KMS-11 (cell line): ENCODE results near the gene SMAD7.

Experiments used
- H2AFZ ChIP-seq: fragments of 200-600 bp; sonication (generic); 2 replicates; pipeline ENCODE4 v1.6.1; 2016; ENCODE audit warnings: antibody characterized with exemption, mixed run types, low read depth
- H3K27ac ChIP-seq: fragments of 200-600 bp; sonication (generic); 2 replicates; pipeline ENCODE4 v1.6.1; 2016; ENCODE audit warnings: mild to moderate bottlenecking, mixed run types
- H3K27me3 ChIP-seq: fragments of 200-600 bp; sonication (generic); 2 replicates; pipeline ENCODE4 v1.6.1; 2017; ENCODE audit warnings: mild to moderate bottlenecking, low read depth, mixed run types, moderate library complexity; ENCODE audit not compliant: insufficient read depth
- H3K36me3 ChIP-seq: fragments of 200-600 bp; sonication (generic); 2 replicates; pipeline ENCODE4 v1.6.1; 2017; ENCODE audit warnings: mild to moderate bottlenecking, mixed run types; ENCODE audit not compliant: insufficient read depth
- H3K4me1 ChIP-seq: fragments of 200-600 bp; sonication (generic); 2 replicates; pipeline ENCODE4 v1.6.1; 2016; ENCODE audit warnings: mild to moderate bottlenecking, low read depth, mixed run types; ENCODE audit not compliant: poor library complexity, severe bottlenecking
- H3K4me2 ChIP-seq: fragments of 200-600 bp; sonication (generic); 2 replicates; pipeline ENCODE4 v1.7.0; 2016; ENCODE audit warnings: mild to moderate bottlenecking, mixed run types
- H3K4me3 ChIP-seq: fragments of 200-600 bp; sonication (generic); IDR thresholded peaks from 2 replicates; pipeline ENCODE4 v1.6.1; 2017; ENCODE audit warnings: low read depth, low read length, mixed read lengths; ENCODE audit not compliant: insufficient read depth
- H3K79me2 ChIP-seq: fragments of 200-600 bp; sonication (generic); 2 replicates; pipeline ENCODE4 v1.6.1; 2016; ENCODE audit warnings: low read depth, mixed run types; ENCODE audit not compliant: insufficient read depth
- H3K9ac ChIP-seq: fragments of 200-600 bp; sonication (generic); 2 replicates; pipeline ENCODE4 v1.6.1; 2016; ENCODE audit warnings: mild to moderate bottlenecking, mixed run types
- H4K20me1 ChIP-seq: fragments of 200-600 bp; sonication (generic); 2 replicates; pipeline ENCODE4 v1.6.1; 2016; ENCODE audit warnings: mild to moderate bottlenecking, mixed run types; ENCODE audit not compliant: insufficient read depth
- TF ChIP-seq, protein P1 (sequence below): fragments of 200-600 bp; sonication (generic); conservative IDR thresholded peaks from 2 replicates; pipeline ENCODE4 v1.6.1; 2017; ENCODE audit warnings: low read depth, mild to moderate bottlenecking, antibody characterized with exemption, low read length, moderate library complexity, mixed read lengths

SMAD7 gene

DNA sequence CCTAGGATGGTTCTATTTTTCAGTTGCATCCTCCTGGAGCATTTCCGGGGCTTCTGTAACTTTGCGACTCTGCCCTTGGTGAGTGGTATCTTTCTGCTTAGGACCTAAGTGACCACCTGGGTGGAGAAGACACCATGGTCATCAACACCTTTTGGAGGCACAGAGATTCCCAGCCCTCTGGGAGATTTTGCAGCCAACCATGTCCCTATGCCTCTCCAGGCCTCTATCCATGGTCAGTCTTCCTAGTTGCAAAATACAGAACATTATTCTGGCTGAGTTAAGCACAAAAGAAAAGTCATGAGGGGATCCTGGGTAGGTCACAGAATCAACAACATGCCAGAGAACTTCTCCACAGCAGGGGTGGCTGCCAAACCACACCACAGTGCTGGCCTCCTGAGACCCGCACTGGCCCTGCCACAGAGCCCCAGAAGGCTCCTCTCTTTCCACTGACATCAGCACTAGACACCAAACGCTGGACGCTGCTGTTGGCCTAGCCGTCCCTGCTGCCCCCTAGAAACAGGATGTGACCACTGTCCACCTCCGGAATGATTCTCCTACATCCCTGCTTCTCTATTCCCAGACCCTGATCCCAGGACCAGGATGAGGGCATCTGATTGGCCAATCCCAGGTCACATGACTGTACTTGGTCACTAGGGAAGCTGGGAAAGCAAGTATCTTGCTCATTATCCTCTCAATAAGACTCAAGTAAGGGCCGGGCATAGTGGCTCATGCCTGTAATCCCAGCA lies 47.7 kb downstream of the SMAD7 start:
- H3K36me3 ChIP-seq, result no peaks in the 10 kb centered on the region
- H4K20me1 ChIP-seq, result no peaks in the 10 kb centered on the region
- H3K27me3 ChIP-seq, result no peaks in the 10 kb centered on the region
- no peak overlapping the region for H3K9ac ChIP-seq
- H3K4me1 ChIP-seq, result peaks cover 9% of the 10 kb centered on the region
- no peak overlapping the region for H3K4me2 ChIP-seq
- H3K79me2 ChIP-seq, result no peaks in the 10 kb centered on the region
- no peak overlapping the region for H3K27ac ChIP-seq
- no peak overlapping the region for H2AFZ ChIP-seq
- H3K4me3 ChIP-seq, result no peak overlapping the region
- TF ChIP-seq, protein P1, sequence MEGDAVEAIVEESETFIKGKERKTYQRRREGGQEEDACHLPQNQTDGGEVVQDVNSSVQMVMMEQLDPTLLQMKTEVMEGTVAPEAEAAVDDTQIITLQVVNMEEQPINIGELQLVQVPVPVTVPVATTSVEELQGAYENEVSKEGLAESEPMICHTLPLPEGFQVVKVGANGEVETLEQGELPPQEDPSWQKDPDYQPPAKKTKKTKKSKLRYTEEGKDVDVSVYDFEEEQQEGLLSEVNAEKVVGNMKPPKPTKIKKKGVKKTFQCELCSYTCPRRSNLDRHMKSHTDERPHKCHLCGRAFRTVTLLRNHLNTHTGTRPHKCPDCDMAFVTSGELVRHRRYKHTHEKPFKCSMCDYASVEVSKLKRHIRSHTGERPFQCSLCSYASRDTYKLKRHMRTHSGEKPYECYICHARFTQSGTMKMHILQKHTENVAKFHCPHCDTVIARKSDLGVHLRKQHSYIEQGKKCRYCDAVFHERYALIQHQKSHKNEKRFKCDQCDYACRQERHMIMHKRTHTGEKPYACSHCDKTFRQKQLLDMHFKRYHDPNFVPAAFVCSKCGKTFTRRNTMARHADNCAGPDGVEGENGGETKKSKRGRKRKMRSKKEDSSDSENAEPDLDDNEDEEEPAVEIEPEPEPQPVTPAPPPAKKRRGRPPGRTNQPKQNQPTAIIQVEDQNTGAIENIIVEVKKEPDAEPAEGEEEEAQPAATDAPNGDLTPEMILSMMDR, result no peak

DNA sequence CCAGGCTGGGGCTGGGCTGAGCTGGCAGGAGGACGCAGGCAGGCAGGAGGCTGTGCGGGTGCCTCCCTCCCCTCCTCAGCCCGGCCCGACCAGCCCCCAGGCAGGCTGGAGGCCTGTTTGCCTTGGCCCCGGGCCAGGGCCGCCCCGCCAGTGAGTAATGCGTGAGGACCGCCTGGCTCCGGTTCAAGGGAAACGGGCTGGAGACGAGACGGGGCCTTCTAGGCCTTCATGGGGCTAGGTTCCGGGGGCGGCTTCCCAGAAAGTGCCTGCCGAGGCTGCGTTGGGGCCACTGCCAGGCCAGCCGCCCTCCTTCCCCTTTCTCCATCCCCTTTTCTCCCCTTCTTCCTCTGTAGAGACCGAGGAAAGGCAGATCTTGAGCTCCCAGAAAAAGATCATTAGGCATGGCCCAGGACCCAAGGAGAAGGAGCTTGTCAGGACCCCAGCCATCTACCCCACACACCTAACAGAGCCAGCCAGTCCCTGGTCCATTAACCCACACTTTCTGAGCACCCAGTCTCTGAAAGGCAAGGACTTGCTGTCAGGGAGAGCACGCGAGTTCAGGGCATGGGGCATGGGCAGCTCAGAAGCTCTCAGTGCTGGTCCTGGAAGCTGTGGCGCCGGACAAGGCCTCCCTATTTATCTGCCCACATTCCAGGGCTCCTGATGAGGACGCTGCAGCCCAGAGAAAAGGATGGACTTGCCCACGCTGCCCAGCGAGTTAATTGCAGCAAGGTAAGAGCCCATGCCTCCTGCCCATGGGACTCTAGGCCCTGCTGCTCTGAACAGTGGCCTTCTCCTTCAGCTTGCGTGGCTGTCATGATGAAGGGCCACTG lies 48.5 kb downstream of the SMAD7 start:
- H3K4me2 ChIP-seq, result no peak overlapping the region
- no peak overlapping the region for H3K9ac ChIP-seq
- H3K36me3 ChIP-seq, result no peaks in the 10 kb centered on the region
- TF ChIP-seq, protein P1, result no peak
- no peaks in the 10 kb centered on the region for H3K79me2 ChIP-seq
- no peak overlapping the region for H3K4me3 ChIP-seq
- no peaks in the 10 kb centered on the region for H4K20me1 ChIP-seq
- H3K27me3 ChIP-seq, result no peaks in the 10 kb centered on the region
- H3K27ac ChIP-seq, result no peak overlapping the region
- peaks cover 4% of the 10 kb centered on the region for H3K4me1 ChIP-seq
- H2AFZ ChIP-seq, result no peak overlapping the region

DNA sequence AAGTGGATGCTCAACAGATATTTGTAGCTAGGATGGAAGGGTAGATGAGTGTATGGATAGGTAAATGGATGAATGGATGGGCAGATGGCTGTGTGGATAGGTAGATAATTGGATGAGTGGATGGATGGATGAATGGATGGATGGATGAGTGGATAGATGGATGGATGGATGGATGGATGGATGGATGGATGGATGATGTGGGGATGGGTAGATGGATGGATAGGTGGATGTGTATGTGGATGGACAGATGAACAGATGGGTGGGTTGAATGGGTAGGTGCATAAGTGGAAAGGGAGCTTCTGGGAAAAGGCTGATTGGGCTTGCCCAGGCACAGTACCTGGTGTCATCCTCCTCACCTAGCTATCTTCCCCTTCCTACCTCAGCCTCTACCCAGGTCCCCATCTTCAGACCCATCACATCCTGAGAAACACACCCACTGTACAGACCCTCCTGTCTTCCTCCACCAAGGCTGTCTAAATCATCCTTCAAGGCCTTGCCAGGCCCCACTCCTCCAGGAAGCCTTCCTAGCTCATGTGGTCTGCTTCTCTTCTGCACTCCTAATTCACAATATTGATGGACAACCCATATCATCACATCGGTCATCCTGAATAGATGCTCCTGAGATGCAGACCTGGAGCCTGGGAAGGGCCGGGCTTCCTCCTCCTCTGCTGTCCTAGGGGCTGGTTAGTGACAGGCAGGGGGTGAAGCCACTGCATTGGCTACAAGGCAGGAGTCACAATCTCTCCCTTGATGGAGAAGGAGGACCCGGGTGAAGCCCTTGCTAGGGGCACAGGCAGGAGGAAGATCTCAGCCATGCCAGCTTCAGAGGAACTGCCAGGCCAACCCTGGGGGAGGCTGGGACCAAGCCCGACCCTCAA lies 49.4 kb downstream of the SMAD7 start:
- Histone ChIP-seq H3K4me2 (no peak overlapping the region), H3K9ac (no peak overlapping the region), H3K36me3 (no peaks in the 10 kb centered on the region), H3K4me1 (peaks cover 11% of the 10 kb centered on the region), H2AFZ (no peak overlapping the region), H3K4me3 (no peak overlapping the region), H3K27me3 (no peaks in the 10 kb centered on the region), H3K27ac (no peak overlapping the region), H4K20me1 (no peaks in the 10 kb centered on the region), H3K79me2 (no peaks in the 10 kb centered on the region)
- TF ChIP-seq, protein P1, result no peak

DNA sequence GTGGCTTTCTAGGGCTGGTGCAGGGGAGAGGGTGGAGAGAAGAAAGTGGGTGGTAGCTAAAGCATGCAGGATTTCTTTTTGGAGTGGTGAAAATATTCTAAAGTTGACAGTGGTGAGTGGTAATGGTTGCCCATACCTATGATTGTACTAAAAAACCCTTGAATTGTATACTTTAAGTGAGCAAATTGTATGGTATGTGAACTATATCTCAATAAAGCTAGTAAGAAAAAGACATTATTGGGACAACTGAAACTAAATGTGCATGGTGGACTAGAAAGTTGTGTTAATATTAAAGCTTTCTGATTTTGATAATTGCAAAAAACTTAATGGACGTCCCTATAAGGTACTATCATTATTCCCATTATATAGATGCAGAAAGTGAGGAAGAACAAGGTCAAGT lies 50.3 kb downstream of the SMAD7 start:
- Histone ChIP-seq H3K4me2 (no peak overlapping the region), H3K9ac (no peak overlapping the region), H3K27me3 (no peaks in the 10 kb centered on the region), H2AFZ (no peak overlapping the region), H3K79me2 (no peaks in the 10 kb centered on the region), H3K4me1 (peaks cover 16% of the 10 kb centered on the region), H3K4me3 (no peak overlapping the region), H3K36me3 (no peaks in the 10 kb centered on the region), H3K27ac (no peak overlapping the region), H4K20me1 (no peaks in the 10 kb centered on the region)
- TF ChIP-seq, protein P1, result no peak
